GM12878 (cell line): Measurements from ENCODE around the gene DNAH11. TPM values are rescaled to one million over a fixed set of nuclear protein-coding genes. Genes with fewer than 3 reads are reported as not detected.

ENCODE experiments used
- ATAC-seq: fragments of 200-7000 bp; cut with Tn5 transposase; 3 replicates; pipeline ENCODE4 v1.9.1; 2020; ENCODE audit warnings: mild to moderate bottlenecking, moderate library complexity
- BruUV-seq: library from RNA; stranded (reverse); fragments of 400-500 nt; replicated peaks from 2 replicates; lab custom pipeline; 2021; lab: Mats Ljungman, UMichigan
- CTCF ChIA-PET: fragments of 300-600 bp; sonication (Branson Sonifier 250); formaldehyde crosslinking; extraction: SDS; loops from one replicate; lab custom pipeline; 2021; ENCODE audit warnings: inconsistent platforms; lab: Yijun Ruan, JAX
- POLR2A ChIA-PET: fragments of 350-600 bp; formaldehyde crosslinking; extraction: SDS; loops from one replicate; lab custom pipeline; 2021; ENCODE audit warnings: inconsistent platforms; lab: Charles Lee
- RAD21 ChIA-PET: fragments of 300-600 bp; sonication (Branson Sonifier 250); formaldehyde crosslinking; loops from one replicate; lab custom pipeline; 2023; ENCODE audit warnings: antibody characterized with exemption; ENCODE audit not compliant: unreplicated experiment; lab: Charles Lee
- SMC1A ChIA-PET: fragments of 300-600 bp; sonication (Branson Sonifier 250); formaldehyde crosslinking; loops from one replicate; lab custom pipeline; 2023; ENCODE audit not compliant: unreplicated experiment, uncharacterized antibody; lab: Charles Lee
- DNase-seq: peaks from one replicate; pipeline ENCODE4 v3.0.0-alpha.2; 2011; ENCODE audit warnings: low read depth, low spot score
- FAIRE-seq: peaks from 3 replicates; lab custom pipeline; 2011; peaks lifted over from hg19 to GRCh38; lab: Jason Lieb, UNC
- H2AFZ ChIP-seq: 2 replicates; pipeline ENCODE4 v1.6.0; 2011; ENCODE audit warnings: low read depth, low read length, control low read depth; ENCODE audit not compliant: control insufficient read depth
- H3K27ac ChIP-seq: 2 replicates; pipeline ENCODE4 v1.5.1; 2011; ENCODE audit warnings: control low read depth; ENCODE audit not compliant: control insufficient read depth, insufficient read depth
- H3K27me3 ChIP-seq, 2 experiments: replicated peaks in 1 of 2; 2 replicates each; pipeline versions ENCODE4 v1.6.0 to v1.6.1; 2011; ENCODE audit warnings: low read length in 1 of 2; ENCODE audit not compliant: control insufficient read depth in 2 of 2, insufficient read depth in 2 of 2
- H3K36me3 ChIP-seq, 2 experiments: 2 replicates each; pipeline ENCODE4 v1.5.1; 2011; ENCODE audit warnings: low read length in 1 of 2; ENCODE audit not compliant: control insufficient read depth in 2 of 2, insufficient read depth in 2 of 2
- H3K4me1 ChIP-seq: 2 replicates; pipeline ENCODE4 v1.6.1; 2011; ENCODE audit warnings: mild to moderate bottlenecking, low read length, moderate library complexity, mixed read lengths; ENCODE audit not compliant: control insufficient read depth, insufficient read depth
- H3K4me2 ChIP-seq: 2 replicates; pipeline ENCODE4 v1.6.0; 2011; ENCODE audit warnings: control low read depth; ENCODE audit not compliant: control insufficient read depth, insufficient read depth
- H3K4me3 ChIP-seq: fragments of 200-600 bp; sonication (generic); 2 replicates; pipeline ENCODE4 v1.5.1; 2016
- H3K79me2 ChIP-seq: 2 replicates; pipeline ENCODE4 v1.6.0; 2011; ENCODE audit warnings: low read length; ENCODE audit not compliant: control insufficient read depth, insufficient read depth
- H3K9ac ChIP-seq: 2 replicates; pipeline ENCODE4 v1.8.0; 2011; ENCODE audit warnings: low read length, control low read depth, mixed read lengths; ENCODE audit not compliant: control insufficient read depth, insufficient read depth
- H3K9me3 ChIP-seq: replicated peaks from 3 replicates; pipeline ENCODE4 v1.5.1; 2011; ENCODE audit warnings: mild to moderate bottlenecking, low read length; ENCODE audit not compliant: control insufficient read depth, insufficient read depth
- H4K20me1 ChIP-seq: 2 replicates; pipeline ENCODE4 v1.6.0; 2011; ENCODE audit not compliant: control insufficient read depth, insufficient read depth
- BHLHE40 ChIP-seq, 2 experiments: fragments of 450-650 bp in 1 of 2; IDR thresholded peaks; 2 replicates each; pipeline ENCODE4 v1.6.1; 2011 to 2017; ENCODE audit warnings: low read depth in 2 of 2, borderline replicate concordance in 1 of 2, improper control_type of control experiment in 1 of 2, low read length in 1 of 2, mild to moderate bottlenecking in 1 of 2
- CBX5 ChIP-seq: sonication (generic); IDR thresholded peaks from 2 replicates; pipeline ENCODE4 v1.6.1; 2016; ENCODE audit warnings: low read depth, moderate library complexity, mild to moderate bottlenecking, inconsistent platforms
- MTA2 ChIP-seq: fragments of 450-650 bp; IDR thresholded peaks from 2 replicates; pipeline ENCODE4 v1.6.1; 2016; ENCODE audit warnings: low read depth, mild to moderate bottlenecking, moderate library complexity
- NFIC ChIP-seq: IDR thresholded peaks from 2 replicates; pipeline ENCODE4 v1.6.1; 2012; ENCODE audit warnings: low read depth, mild to moderate bottlenecking, inconsistent platforms, low read length, moderate library complexity
- POLR2A ChIP-seq: IDR thresholded peaks from 2 replicates; pipeline ENCODE4 v1.6.1; 2011; ENCODE audit warnings: low read depth, mild to moderate bottlenecking, low read length
- RB1 ChIP-seq: fragments of 450-650 bp; formaldehyde crosslinking; IDR thresholded peaks from 2 replicates; pipeline ENCODE4 v1.6.1; 2017; ENCODE audit warnings: mild to moderate bottlenecking, borderline replicate concordance
- RELA ChIP-seq: fragments of 450-650 bp; IDR thresholded peaks from 2 replicates; pipeline ENCODE4 v1.8.0; 2014; ENCODE audit warnings: borderline replicate concordance; ENCODE audit not compliant: partially characterized antibody
- TBL1XR1 ChIP-seq: IDR thresholded peaks from 2 replicates; pipeline ENCODE4 v1.6.1; 2012; ENCODE audit warnings: low read depth, low read length, improper control_type of control experiment
- WGBS: methylation state at CpG from one replicate; pipeline ENCODE4 v1.1.6; 2016; ENCODE audit warnings: low lambda C conversion rate; ENCODE audit not compliant: insufficient replicate concordance, insufficient coverage; ENCODE audit errors: missing lambda C conversion rate; 5-methylcytosine and 5-hydroxymethylcytosine counted together
- in situ Hi-C: fragments of 300-500 bp; cut with MboI; formaldehyde crosslinking; loops from 9 replicates; pipeline ENCODE4 v1.14.3; 2018; ENCODE audit warnings: mixed read lengths
- intact Hi-C: fragments of 100-400 bp; cut with micrococcal nuclease; formaldehyde crosslinking; loops from one replicate; pipeline ENCODE4 v1.14.2; 2022; ENCODE audit not compliant: unreplicated experiment
- polyA plus RNA-seq, 11 experiments: library from polyadenylated mRNA; depleted of rRNA in 4 of 11; unstranded in 6 of 11; stranded (reverse) in 5 of 11; fragments of >200 nt; fragmentation: Nextera tagmentation in 4 of 11; fragmentation: Illumina TruSeq in 1 of 11; extraction: Ambion mirVana in 4 of 11; extraction: Trizol in 1 of 11; gene quantifications; 1 replicate in 1 of 11; 2 replicates in 10 of 11; pipeline versions ENCODE4 v1.2.1 to v1.2.3, GENCODE V29; 2011 to 2016; ENCODE audit warnings: inconsistent platforms in 2 of 11, missing spikeins in 2 of 11, low read depth in 1 of 11
- total RNA-seq, 4 experiments: library from RNA; depleted of rRNA in 3 of 4; stranded (reverse); fragments of >200 nt in 3 of 4; fragmentation: Illumina TruSeq in 1 of 4; extraction: Trizol in 1 of 4; gene quantifications; 2 replicates each; pipeline versions ENCODE4 v1.2.1 to v1.2.3, GENCODE V29; 2013 to 2021

The DNAH11 gene
- total and polyA plus RNA-seq, 10 of the 15 experiments (the other 5 are each of a cell fraction or from before 2014, with no cell fraction given): 0.03 to 0.56 (median 0.10) TPM

DNA sequence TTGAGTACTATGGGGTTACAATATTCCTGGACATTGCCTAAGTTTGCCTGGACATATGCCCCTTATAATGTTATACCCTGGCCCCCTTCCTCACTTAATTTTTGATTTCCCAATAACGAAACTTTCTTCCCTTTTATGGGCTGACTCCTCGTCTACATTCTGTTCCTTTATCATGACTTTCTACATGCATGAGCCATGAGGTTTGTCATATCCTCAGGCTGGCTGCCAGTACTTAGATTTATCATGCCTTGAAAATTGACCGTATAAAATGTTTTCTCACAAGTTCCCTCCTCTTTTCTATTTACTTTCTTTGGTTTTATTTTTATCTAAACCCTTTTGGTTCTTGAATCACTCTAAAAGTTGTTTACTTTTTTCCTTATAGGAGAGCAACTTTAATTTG lies 4.7 kb downstream of the DNAH11 start:
- Histone ChIP-seq H4K20me1 (no peaks in the 10 kb centered on the region), H3K9me3 (no peaks in the 10 kb centered on the region; the same call in 2 of the 3 replicates), H2AFZ (no peak overlapping the region), H3K4me1 (no peaks in the 10 kb centered on the region), H3K9ac (no peak overlapping the region), H3K4me3 (no peak overlapping the region), H3K4me2 (no peak overlapping the region), H3K27ac (no peak overlapping the region), H3K27me3 (peaks cover 5 to 14% of the 10 kb centered on the region in 2 experiments), H3K36me3 (no peaks in the 10 kb centered on the region), H3K79me2 (no peaks in the 10 kb centered on the region)
- ATAC-seq (no peak), DNase-seq (no peak), FAIRE-seq (no peak)
- RAD21 ChIA-PET: no interaction called here
- POLR2A ChIA-PET: no interaction called here
- no peak for TF ChIP-seq TBL1XR1
- TF ChIP-seq MTA2: no peak
- no peak for TF ChIP-seq CBX5
- TF ChIP-seq RB1: no peak
- no peak for TF ChIP-seq RELA
- TF ChIP-seq BHLHE40 (IDR thresholded peaks at IDR 0.05; ENCODE audit: borderline replicate concordance in 1 of 2, low read depth in 2 of 2, low read length in 1 of 2): no peak
- CTCF ChIA-PET: interaction anchor here (1.1 kb wide), 1 partner anchor 23 kb away, joined by 3 read pairs; no protein-coding TSS in a partner anchor
- intact Hi-C loops: no loop called here
- WGBS: 42% methylated on average over 3 of the region's 3 CpGs
- in situ Hi-C loops: no loop called here
- SMC1A ChIA-PET: no interaction called here
- BruUV-seq: no TSS peak

DNA sequence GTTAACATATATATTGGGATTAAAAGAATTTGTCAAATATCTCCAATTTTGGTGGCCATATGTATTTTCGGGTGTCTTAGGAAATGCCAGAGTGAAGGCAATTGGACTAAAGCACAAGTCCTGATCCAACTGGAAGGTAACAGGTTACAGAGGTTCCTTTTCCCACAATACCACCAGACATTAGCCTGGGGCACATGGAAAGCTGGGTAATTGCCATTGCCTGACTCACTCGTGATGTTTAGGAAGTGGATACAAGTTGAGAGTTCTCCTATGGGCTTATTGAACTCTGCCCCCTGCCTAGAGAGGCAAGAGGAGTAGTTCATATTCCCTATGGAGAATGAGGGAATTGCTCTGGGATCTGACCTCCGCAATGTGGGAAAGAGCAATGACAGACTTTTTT lies 5.7 kb downstream of the DNAH11 start:
- H3K9ac ChIP-seq: no peak overlapping the region
- ATAC-seq (no peak), DNase-seq (no peak)
- WGBS: 30% methylated on average over 3 of the region's 3 CpGs
- no peaks in the 10 kb centered on the region for H3K4me1 ChIP-seq
- intact Hi-C loops: no loop called here
- CTCF ChIA-PET: no interaction called here
- TF ChIP-seq POLR2A (no peak), BHLHE40 (IDR thresholded peaks at IDR 0.05; ENCODE audit: borderline replicate concordance in 1 of 2, low read depth in 2 of 2, low read length in 1 of 2) (no peak), NFIC (no peak)
- TF ChIP-seq, all 136 proteins: peak for 0
- Histone ChIP-seq H3K36me3 (no peaks in the 10 kb centered on the region), H3K27ac (no peak overlapping the region), H3K9me3 (no peaks in the 10 kb centered on the region), H4K20me1 (no peaks in the 10 kb centered on the region), H3K4me2 (no peak overlapping the region), H3K79me2 (no peaks in the 10 kb centered on the region), H3K4me3 (no peak overlapping the region), H3K27me3 (peaks cover 0 to 9% of the 10 kb centered on the region in 2 experiments; a peak in 2 of 4 replicates), H2AFZ (no peak overlapping the region)
- SMC1A ChIA-PET: no interaction called here
- in situ Hi-C loops: no loop called here
- POLR2A ChIA-PET: no interaction called here
- BruUV-seq: no TSS peak
- FAIRE-seq: no peak
- RAD21 ChIA-PET: no interaction called here
